B cell (primary cell): ENCODE data around the gene AUTS2. TPM values are rescaled to one million over a fixed set of nuclear protein-coding genes. Genes with fewer than 3 reads are reported as not detected.
"Not testable (repeated sequence)": the region's sequence is repeated elsewhere in the genome, so short reads cannot be mapped to it uniquely, and the experiment has no call there.

Experiments used
- ATAC-seq: fragments of 200-7000 bp; cut with Tn5 transposase; one replicate; pipeline ENCODE4 v1.10.0; 2021; ENCODE audit warnings: low read depth, mild to moderate bottlenecking, moderate number of reproducible peaks, moderate library complexity
- CTCF ChIA-PET: fragments of 350-600 bp; sonication (Branson Sonifier 250); formaldehyde crosslinking; loops from one replicate; lab custom pipeline; 2021; ENCODE audit warnings: antibody characterized with exemption, inconsistent platforms; lab: Charles Lee
- POLR2A ChIA-PET: fragments of 350-600 bp; sonication (Branson Sonifier 250); formaldehyde crosslinking; loops from one replicate; lab custom pipeline; 2021; ENCODE audit warnings: antibody characterized with exemption; lab: Charles Lee
- DNase-seq: peaks from one replicate; pipeline ENCODE4 v3.0.0; 2013
- H2AFZ ChIP-seq: 2 replicates; pipeline ENCODE4 v1.6.1; 2012; ENCODE audit warnings: mild to moderate bottlenecking, low read depth, low read length; ENCODE audit not compliant: insufficient read depth, poor library complexity, severe bottlenecking
- H3K27ac ChIP-seq, 2 donors: 1 replicate in 1 of 2; 2 replicates in 1 of 2; pipeline ENCODE4 v1.5.1; 2012 to 2013; ENCODE audit warnings: low read length in 2 of 2, mild to moderate bottlenecking in 2 of 2, moderate library complexity in 1 of 2
- H3K27me3 ChIP-seq, 4 experiments: fragments of 200-600 bp in 1 of 4; sonication (generic) in 1 of 4; replicated peaks in 1 of 4; 1 replicate in 2 of 4; 2 replicates in 2 of 4; pipeline versions ENCODE4 v1.6.1 to v1.7.0; 2013 to 2016; ENCODE audit warnings: low read length in 3 of 4, mild to moderate bottlenecking in 2 of 4, mixed read lengths in 1 of 4, moderate library complexity in 1 of 4; ENCODE audit not compliant: insufficient read depth in 4 of 4, control insufficient read depth in 3 of 4; ENCODE audit errors: control extremely low read depth in 1 of 4
- H3K36me3 ChIP-seq, 2 experiments: replicated peaks in 1 of 2; 1 replicate in 1 of 2; 2 replicates in 1 of 2; pipeline versions ENCODE4 v1.6.1 to v1.7.1; 2013; ENCODE audit warnings: low read length in 1 of 2; ENCODE audit not compliant: insufficient read depth in 2 of 2, control insufficient read depth in 1 of 2; ENCODE audit errors: control extremely low read depth in 1 of 2, extremely low read depth in 1 of 2
- H3K4me1 ChIP-seq, 2 donors: fragments of 200-600 bp in 1 of 2; sonication (generic) in 1 of 2; 1 replicate in 1 of 2; 2 replicates in 1 of 2; pipeline versions ENCODE4 v1.5.1 to v1.6.1; 2013 to 2017; ENCODE audit warnings: low read length in 2 of 2; ENCODE audit not compliant: control insufficient read depth in 2 of 2, insufficient read depth in 2 of 2
- H3K4me2 ChIP-seq: replicated peaks from 2 replicates; pipeline ENCODE3; 2012; ENCODE audit warnings: mild to moderate bottlenecking, low read depth, low read length; ENCODE audit not compliant: poor library complexity, severe bottlenecking
- H3K4me3 ChIP-seq, 5 experiments: fragments of 200-600 bp in 1 of 5; sonication (generic) in 1 of 5; 1 replicate in 3 of 5; 2 replicates in 2 of 5; pipeline versions ENCODE4 v1.5.1 to v1.7.0; 2011 to 2016; ENCODE audit warnings: low read length in 4 of 5, mild to moderate bottlenecking in 4 of 5, low read depth in 2 of 5, control low read depth in 1 of 5, moderate library complexity in 1 of 5; ENCODE audit not compliant: insufficient read depth in 1 of 5; ENCODE audit errors: control extremely low read depth in 1 of 5, extremely low read depth in 1 of 5
- H3K79me2 ChIP-seq: fragments of 200-600 bp; sonication (generic); one replicate; pipeline ENCODE4 v1.6.0; 2016; ENCODE audit warnings: low read length; ENCODE audit not compliant: control insufficient read depth, insufficient read depth
- H3K9ac ChIP-seq: fragments of 200-600 bp; sonication (generic); 2 replicates; pipeline ENCODE4 v1.6.1; 2017; ENCODE audit warnings: mild to moderate bottlenecking, low read length, moderate library complexity
- H3K9me3 ChIP-seq, 3 donors: one replicate each; pipeline versions ENCODE4 v1.6.1 to v1.7.1; 2013; ENCODE audit warnings: low read length in 2 of 3; ENCODE audit not compliant: control insufficient read depth in 2 of 3, insufficient read depth in 1 of 3; ENCODE audit errors: control extremely low read depth in 1 of 3
- H4K20me1 ChIP-seq: 2 replicates; pipeline ENCODE4 v1.6.0; 2012; ENCODE audit warnings: mild to moderate bottlenecking, low read length; ENCODE audit not compliant: insufficient read depth, control insufficient read depth, poor library complexity, severe bottlenecking
- H3K27ac Mint-ChIP-seq: one replicate; pipeline ENCODE4 v1.8.0; 2021; ENCODE audit warnings: mixed read lengths
- H3K27me3 Mint-ChIP-seq: one replicate; pipeline ENCODE4 v1.8.0; 2021; ENCODE audit warnings: mixed read lengths
- H3K4me1 Mint-ChIP-seq: one replicate; pipeline ENCODE4 v1.8.0; 2021; ENCODE audit warnings: mixed read lengths
- H3K4me3 Mint-ChIP-seq: one replicate; pipeline ENCODE4 v1.8.0; 2021; ENCODE audit warnings: mixed read lengths
- H3K9me3 Mint-ChIP-seq: one replicate; pipeline ENCODE4 v1.8.0; 2022; ENCODE audit warnings: mixed read lengths; ENCODE audit not compliant: insufficient read depth
- CTCF ChIP-seq: fragments of 200-600 bp; IDR thresholded peaks from one replicate; pipeline ENCODE4 v1.8.0; 2022; ENCODE audit warnings: antibody characterized with exemption, mild to moderate bottlenecking
- EZH2 ChIP-seq: IDR thresholded peaks from 2 replicates; pipeline ENCODE4 v1.6.1; 2012; ENCODE audit warnings: borderline replicate concordance, low read depth, mild to moderate bottlenecking, moderate library complexity, low read length; ENCODE audit not compliant: insufficient read depth, poor library complexity, severe bottlenecking
- WGBS: methylation state at CpG from one replicate; pipeline ENCODE4 v1.1.5; 2013; ENCODE audit warnings: missing lambda C conversion rate; ENCODE audit not compliant: insufficient coverage; 5-methylcytosine and 5-hydroxymethylcytosine counted together
- intact Hi-C: fragments of 100-400 bp; cut with micrococcal nuclease; formaldehyde crosslinking; loops from one replicate; pipeline ENCODE4 v1.10.0; 2022
- polyA plus RNA-seq: library from polyadenylated mRNA; depleted of rRNA; stranded (reverse); fragments of >200 nt; gene quantifications from 2 replicates; pipeline ENCODE4 v1.2.3, GENCODE V29; 2012
- total RNA-seq, 2 donors: library from RNA; stranded (reverse); fragments of 120-200 nt in 1 of 2; gene quantifications; 1 replicate in 1 of 2; 2 replicates in 1 of 2; pipeline versions ENCODE4 v1.2.3 to v1.2.4, GENCODE V29; 2013 to 2022

Gene AUTS2
- total and polyA plus RNA-seq, 2 donors (not counting 1 experiment from before 2014, with no cell fraction given): 22.3 to 35.0 TPM

DNA sequence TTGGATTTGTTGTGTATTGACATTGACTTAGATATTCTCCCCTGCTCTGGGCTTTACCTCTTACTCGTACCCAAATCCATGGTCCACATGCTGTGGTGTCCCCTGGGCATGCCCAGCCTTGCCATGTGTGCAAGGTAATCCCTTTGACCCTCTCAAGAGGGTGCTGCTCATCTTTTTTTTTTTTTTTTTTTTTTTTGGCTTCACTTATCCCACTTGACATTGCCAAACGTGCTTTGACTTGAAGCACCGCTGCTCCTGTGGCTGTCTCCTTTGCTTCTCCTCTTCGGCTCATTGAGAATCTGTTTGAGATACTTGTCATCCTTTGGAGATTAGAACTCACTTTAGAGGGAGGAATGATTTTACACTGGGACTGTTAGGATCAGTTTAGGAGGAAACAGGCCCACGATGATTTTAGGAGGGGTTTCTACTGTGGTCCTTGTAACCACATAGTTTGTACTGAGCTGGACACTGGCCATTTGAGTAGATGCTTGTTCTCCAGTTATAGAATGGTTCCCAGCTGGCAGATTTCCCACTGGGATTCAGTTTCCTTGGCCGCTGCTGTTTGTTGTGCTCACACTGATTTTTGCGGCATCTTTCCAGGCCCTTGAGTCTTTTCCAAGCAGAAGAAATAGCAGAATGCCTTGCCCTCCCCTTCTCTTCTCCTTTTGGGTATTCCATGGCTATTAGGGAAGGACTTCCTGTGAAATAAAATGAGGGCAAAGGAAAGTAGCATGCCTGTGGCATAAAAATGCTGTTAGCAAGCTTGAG, 184.8 kb downstream of the AUTS2 start:
- H3K9ac ChIP-seq: no peak overlapping the region
- no peak for ATAC-seq
- no peak overlapping the region for H3K27ac ChIP-seq
- peaks cover 12% of the 10 kb centered on the region for H3K79me2 ChIP-seq
- no peak overlapping the region for H3K4me3 ChIP-seq
- Mint-ChIP-seq H3K27me3 (no peaks in the 10 kb centered on the region), H3K27ac (no peak overlapping the region), H3K4me3 (no peak overlapping the region), H3K9me3 (no peaks in the 10 kb centered on the region), H3K4me1 (no peaks in the 10 kb centered on the region)
- intact Hi-C loops: no loop called here
- CTCF ChIA-PET: no interaction called here
- no peaks in the 10 kb centered on the region for H4K20me1 ChIP-seq
- POLR2A ChIA-PET: interaction anchor here (0.7 kb wide), 1 partner anchor 44 kb away, joined by 3 read pairs; no protein-coding TSS in a partner anchor
- no peak overlapping the region for H3K4me2 ChIP-seq
- no peak overlapping the region for H2AFZ ChIP-seq
- TF ChIP-seq CTCF (no peak), EZH2 (no peak)
- DNase-seq: no peak
- H3K27me3 ChIP-seq: no peaks in the 10 kb centered on the region
- no peaks in the 10 kb centered on the region for H3K9me3 ChIP-seq
- no peaks in the 10 kb centered on the region for H3K36me3 ChIP-seq
- 90% methylated on average over 4 of the region's 7 CpGs for WGBS
- no peaks in the 10 kb centered on the region for H3K4me1 ChIP-seq

- H3K27ac Mint-ChIP-seq, CTCF ChIA-PET, H3K4me3 Mint-ChIP-seq, H3K9me3 ChIP-seq, H2AFZ ChIP-seq, H3K27ac ChIP-seq, H3K4me1 ChIP-seq, DNase-seq, H3K27me3 ChIP-seq, POLR2A ChIA-PET, H4K20me1 ChIP-seq, H3K9ac ChIP-seq, H3K4me1 Mint-ChIP-seq, H3K4me2 ChIP-seq, H3K36me3 ChIP-seq, ATAC-seq, H3K9me3 Mint-ChIP-seq, H3K4me3 ChIP-seq, intact Hi-C loops, H3K27me3 Mint-ChIP-seq: not testable (repeated sequence)
- 92% methylated on average over 6 of the region's 6 CpGs for WGBS
- peaks cover 12% of the 10 kb centered on the region for H3K79me2 ChIP-seq
Observed at GRCh38 chr7:69786130-69786529, 187.9 kb downstream of the AUTS2 start.
